ENCODE data around the gene ADGRD2. TPM values are rescaled to one million over a fixed set of nuclear protein-coding genes. Genes with fewer than 3 reads are reported as not detected.

The ADGRD2 gene
- total RNA-seq, 4 donors from 2014 or later: not detected

- intact Hi-C loops (cut with DNase I): no loop called here
- Histone ChIP-seq H3K36me3 (no peaks in the 10 kb centered on the region), H3K4me1 (peaks cover 4 to 13% of the 10 kb centered on the region in 2 donors), H3K9me3 (no peaks in the 10 kb centered on the region), H3K27ac (no peak overlapping the region), H3K27me3 (peaks cover 16% of the 10 kb centered on the region), H3K4me3 (replicated peaks in 1 of 3) (no peak overlapping the region)
- WGBS, 2 donors: 74 to 100% methylated on average over 2 to 18 of the region's 85 CpGs
- no peak for DNase-seq
- no peak for TF ChIP-seq POLR2A (IDR thresholded peaks at IDR 0.05)
- TF ChIP-seq CTCF (IDR thresholded peaks at IDR 0.05): no peak
These were observed 2.8 kb downstream of the ADGRD2 start for GRCh38 chr9:124452841-124453585.

- Histone ChIP-seq H3K9me3 (no peaks in the 10 kb centered on the region), H3K27ac (no peak overlapping the region), H3K4me3 (replicated peaks in 1 of 3) (no peak overlapping the region), H3K36me3 (no peaks in the 10 kb centered on the region), H3K27me3 (peaks cover 16% of the 10 kb centered on the region), H3K4me1 (peaks cover 4 to 13% of the 10 kb centered on the region in 2 donors)
- DNase-seq: no peak
- WGBS, 2 donors: 40 to 53% methylated on average over 10 to 22 of the region's 35 CpGs
- TF ChIP-seq CTCF (IDR thresholded peaks at IDR 0.05) (no peak), POLR2A (IDR thresholded peaks at IDR 0.05) (no peak)
- intact Hi-C loops (cut with DNase I): no loop called here
These were observed 3.4 kb downstream of the ADGRD2 start for GRCh38 chr9:124453586-124454191.

GRCh38 chr9:124454296-124454695 is 4.0 kb downstream of the ADGRD2 start:
- no peaks in the 10 kb centered on the region for H3K36me3 ChIP-seq
- WGBS, 2 donors: 77 to 81% methylated on average over 2 to 9 of the region's 9 CpGs
- no peak overlapping the region for H3K4me3 ChIP-seq (replicated peaks in 1 of 3)
- TF ChIP-seq CTCF (IDR thresholded peaks at IDR 0.05): no peak
- no peak for TF ChIP-seq POLR2A (IDR thresholded peaks at IDR 0.05)
- no peak for DNase-seq
- H3K27me3 ChIP-seq: peaks cover 16% of the 10 kb centered on the region
- intact Hi-C loops (cut with DNase I): no loop called here
- H3K9me3 ChIP-seq: no peaks in the 10 kb centered on the region
- peaks cover 4 to 13% of the 10 kb centered on the region in 2 donors for H3K4me1 ChIP-seq
- H3K27ac ChIP-seq: no peak overlapping the region

GRCh38 chr9:124454791-124455443 is 4.7 kb downstream of the ADGRD2 start:
- peaks cover 16% of the 10 kb centered on the region for H3K27me3 ChIP-seq
- H3K4me1 ChIP-seq: peaks cover 4 to 13% of the 10 kb centered on the region in 2 donors
- no peak overlapping the region for H3K27ac ChIP-seq
- intact Hi-C loops (cut with DNase I): no loop called here
- WGBS, 2 donors: 82 to 96% methylated on average over 5 of the region's 14 CpGs
- no peaks in the 10 kb centered on the region for H3K36me3 ChIP-seq
- no peak for DNase-seq
- H3K4me3 ChIP-seq (replicated peaks in 1 of 3): no peak overlapping the region
- TF ChIP-seq CTCF (IDR thresholded peaks at IDR 0.05) (no peak), POLR2A (IDR thresholded peaks at IDR 0.05) (no peak)
- H3K9me3 ChIP-seq: no peaks in the 10 kb centered on the region

GRCh38 chr9:124455820-124456219 is 5.6 kb downstream of the ADGRD2 start:
- 67 to 82% methylated on average over 7 of the region's 7 CpGs for WGBS, 2 donors
- H3K9me3 ChIP-seq: no peaks in the 10 kb centered on the region
- TF ChIP-seq POLR2A (IDR thresholded peaks at IDR 0.05) (no peak), CTCF (IDR thresholded peaks at IDR 0.05) (no peak)
- no peak overlapping the region for H3K4me3 ChIP-seq (replicated peaks in 1 of 3)
- DNase-seq: no peak
- intact Hi-C loops (cut with DNase I): no loop called here
- H3K27ac ChIP-seq: no peak overlapping the region
- H3K4me1 ChIP-seq: peaks cover 0 to 7% of the 10 kb centered on the region in 2 donors
- H3K36me3 ChIP-seq: no peaks in the 10 kb centered on the region
- peaks cover 12% of the 10 kb centered on the region for H3K27me3 ChIP-seq

Measured in thyroid gland (tissue), 4 donors.